Measurements from ENCODE around the gene ZMYM1. TPM values are rescaled to one million over a fixed set of nuclear protein-coding genes. Genes with fewer than 3 reads are reported as not detected.
"Not testable (repeated sequence)": the region's sequence is repeated elsewhere in the genome, so short reads cannot be mapped to it uniquely, and the experiment has no call there.

The ZMYM1 gene
- total RNA-seq, 3 donors from 2014 or later, result 9.2 to 20.9 (median 11.4) TPM

GRCh38 chr1:35046730-35047129 is 32.5 kb upstream of the ZMYM1 start:
- Histone ChIP-seq H3K36me3 (ENCODE audit: low read depth) (no peaks in the 10 kb centered on the region), H3K4me1 (ENCODE audit: low read depth) (no peaks in the 10 kb centered on the region), H3K4me3 (no peak overlapping the region), H3K9me3 (no peaks in the 10 kb centered on the region)
- DNase-seq, result no peak
- no peak for TF ChIP-seq CTCF (IDR thresholded peaks at IDR 0.05)
- no peak for ATAC-seq
- intact Hi-C loops (cut with DNase I, micrococcal nuclease), result no loop called here

- Histone ChIP-seq H3K4me1 (ENCODE audit: low read depth) (no peaks in the 10 kb centered on the region), H3K36me3 (ENCODE audit: low read depth) (no peaks in the 10 kb centered on the region), H3K4me3 (no peak overlapping the region), H3K9me3 (no peaks in the 10 kb centered on the region)
- DNase-seq, result no peak
- intact Hi-C loops (cut with DNase I, micrococcal nuclease), result no loop called here
- TF ChIP-seq CTCF (IDR thresholded peaks at IDR 0.05), result no peak
- ATAC-seq, result no peak
These were observed 31.9 kb upstream of the ZMYM1 start for GRCh38 chr1:35047188-35047858.

- no peak for ATAC-seq
- Histone ChIP-seq H3K4me3 (no peak overlapping the region), H3K36me3 (ENCODE audit: low read depth) (no peaks in the 10 kb centered on the region), H3K9me3 (no peaks in the 10 kb centered on the region), H3K4me1 (ENCODE audit: low read depth) (no peaks in the 10 kb centered on the region)
- no peak for DNase-seq
- intact Hi-C loops (cut with DNase I, micrococcal nuclease), result no loop called here
- no peak for TF ChIP-seq CTCF (IDR thresholded peaks at IDR 0.05)
These were observed 30.1 kb upstream of the ZMYM1 start for GRCh38 chr1:35049116-35049515.

GRCh38 chr1:35053433-35053832 is 25.8 kb upstream of the ZMYM1 start:
- H3K4me1 ChIP-seq (ENCODE audit: low read depth), result no peaks in the 10 kb centered on the region
- H3K4me3 ChIP-seq, result no peak overlapping the region
- intact Hi-C loops (cut with DNase I, micrococcal nuclease), result no loop called here
- H3K36me3 ChIP-seq (ENCODE audit: low read depth), result no peaks in the 10 kb centered on the region
- TF ChIP-seq CTCF (IDR thresholded peaks at IDR 0.05), result no peak
- H3K9me3 ChIP-seq, result no peaks in the 10 kb centered on the region
- DNase-seq, result no peak
- ATAC-seq, result no peak

GRCh38 chr1:35054282-35054681 is 24.9 kb upstream of the ZMYM1 start:
- ATAC-seq; DNase-seq; H3K36me3 ChIP-seq (ENCODE audit: low read depth); H3K4me3 ChIP-seq; H3K4me1 ChIP-seq (ENCODE audit: low read depth); H3K9me3 ChIP-seq; intact Hi-C loops (cut with DNase I, micrococcal nuclease): not testable (repeated sequence)

- H3K9me3 ChIP-seq; H3K4me1 ChIP-seq (ENCODE audit: low read depth); DNase-seq; ATAC-seq; H3K36me3 ChIP-seq (ENCODE audit: low read depth); intact Hi-C loops (cut with DNase I, micrococcal nuclease); H3K4me3 ChIP-seq: not testable (repeated sequence)
These were observed 20.9 kb upstream of the ZMYM1 start for GRCh38 chr1:35058321-35058720.

- no peaks in the 10 kb centered on the region for H3K9me3 ChIP-seq
- H3K4me3 ChIP-seq, result no peak overlapping the region
- TF ChIP-seq CTCF (IDR thresholded peaks at IDR 0.05), result no peak
- no peaks in the 10 kb centered on the region for H3K36me3 ChIP-seq (ENCODE audit: low read depth)
- DNase-seq (no peak), ATAC-seq (no peak)
- intact Hi-C loops (cut with DNase I, micrococcal nuclease), result no loop called here
- H3K4me1 ChIP-seq (ENCODE audit: low read depth), result no peaks in the 10 kb centered on the region
These were observed 20.2 kb upstream of the ZMYM1 start for GRCh38 chr1:35058988-35059387.
